ENCODE measurements around the gene KCNJ1. TPM values are rescaled to one million over a fixed set of nuclear protein-coding genes. Genes with fewer than 3 reads are reported as not detected.
A peak's percentile ranks its signal among the peaks of the same experiment; 100 is the strongest.

KCNJ1 gene
- total RNA-seq, 2 experiments from 2014 or later = not detected

- Mint-ChIP-seq H3K36me3 (no peaks in the 10 kb centered on the region), H3K27ac (no peak overlapping the region), H3K4me3 (no peak overlapping the region), H3K27me3 (peaks cover 2% of the 10 kb centered on the region), H3K4me1 (ENCODE audit: low read depth) (peaks cover 4% of the 10 kb centered on the region), H3K9me3 (no peaks in the 10 kb centered on the region)
- intact Hi-C loops (cut with micrococcal nuclease) = no loop called here
- CTCF ChIA-PET = interaction anchor here (0.7 to 5.8 kb wide), 7 partner anchors 10 to 827 kb away, joined by 3 to 38 read pairs (median 4); no protein-coding TSS in a partner anchor
- DNase-seq = no peak
- POLR2A ChIA-PET = no interaction called here
These were observed 10.9 kb downstream of the KCNJ1 start for GRCh38 chr11:128856241-128856640.

GRCh38 chr11:128854841-128855240, 12.3 kb downstream of the KCNJ1 start:
- CTCF ChIA-PET = interaction anchor here (0.9 to 1.3 kb wide), 2 partner anchors 8 to 683 kb away, joined by 3 to 4 read pairs; no protein-coding TSS in a partner anchor
- Mint-ChIP-seq H3K4me3 (no peak overlapping the region), H3K36me3 (no peaks in the 10 kb centered on the region), H3K9me3 (no peaks in the 10 kb centered on the region), H3K27me3 (no peaks in the 10 kb centered on the region), H3K4me1 (ENCODE audit: low read depth) (no peaks in the 10 kb centered on the region), H3K27ac (no peak overlapping the region)
- DNase-seq = no peak
- intact Hi-C loops (cut with micrococcal nuclease) = no loop called here
- POLR2A ChIA-PET = no interaction called here

- H3K27me3 Mint-ChIP-seq = no peaks in the 10 kb centered on the region
- no peaks in the 10 kb centered on the region for H3K4me1 Mint-ChIP-seq (ENCODE audit: low read depth)
- ChIA-PET POLR2A (interaction anchor here (0.6 kb wide), 1 partner anchor 8 kb away, joined by 3 read pairs; no protein-coding TSS in a partner anchor), CTCF (interaction anchor here (1.3 kb wide), 1 partner anchor 696 kb away, joined by 5 read pairs; no protein-coding TSS in a partner anchor)
- no peak for DNase-seq
- no peak overlapping the region for H3K4me3 Mint-ChIP-seq
- no peaks in the 10 kb centered on the region for H3K9me3 Mint-ChIP-seq
- H3K27ac Mint-ChIP-seq = no peak overlapping the region
- no peaks in the 10 kb centered on the region for H3K36me3 Mint-ChIP-seq
- intact Hi-C loops (cut with micrococcal nuclease) = no loop called here
These were observed 13.5 kb downstream of the KCNJ1 start for GRCh38 chr11:128853559-128853958.

GRCh38 chr11:128852327-128853023, 14.6 kb downstream of the KCNJ1 start:
- H3K27me3 Mint-ChIP-seq = no peaks in the 10 kb centered on the region
- ChIA-PET CTCF (interaction anchor here (1.0 to 1.3 kb wide), 3 partner anchors 681 to 695 kb away, joined by 3 to 5 read pairs (median 5); no protein-coding TSS in a partner anchor), POLR2A (no interaction called here)
- no peak overlapping the region for H3K4me3 Mint-ChIP-seq
- H3K36me3 Mint-ChIP-seq = no peaks in the 10 kb centered on the region
- DNase-seq = no peak
- no peaks in the 10 kb centered on the region for H3K9me3 Mint-ChIP-seq
- no peak overlapping the region for H3K27ac Mint-ChIP-seq
- intact Hi-C loops (cut with micrococcal nuclease) = no loop called here
- peaks cover 2% of the 10 kb centered on the region for H3K4me1 Mint-ChIP-seq (ENCODE audit: low read depth)

GRCh38 chr11:128848815-128849455, 18.2 kb downstream of the KCNJ1 start:
- no peak overlapping the region for H3K27ac Mint-ChIP-seq
- CTCF ChIA-PET = interaction anchor here (0.7 to 5.3 kb wide), 16 partner anchors 8 to 698 kb away, joined by 3 to 38 read pairs (median 5); no protein-coding TSS in a partner anchor
- no peaks in the 10 kb centered on the region for H3K27me3 Mint-ChIP-seq
- peak; percentile 82 for DNase-seq
- peaks cover 23% of the 10 kb centered on the region for H3K4me1 Mint-ChIP-seq (ENCODE audit: low read depth)
- H3K36me3 Mint-ChIP-seq = no peaks in the 10 kb centered on the region
- POLR2A ChIA-PET = no interaction called here
- H3K4me3 Mint-ChIP-seq = no peak overlapping the region
- no peaks in the 10 kb centered on the region for H3K9me3 Mint-ChIP-seq
- intact Hi-C loops (cut with micrococcal nuclease) = loop anchor here (1.0 to 5.0 kb wide), 3 partner anchors 677 to 817 kb away; no protein-coding TSS in a partner anchor

GRCh38 chr11:128846985-128847384, 20.1 kb downstream of the KCNJ1 start:
- Mint-ChIP-seq H3K9me3 (no peaks in the 10 kb centered on the region), H3K36me3 (no peaks in the 10 kb centered on the region), H3K4me3 (no peak overlapping the region), H3K27me3 (no peaks in the 10 kb centered on the region), H3K4me1 (ENCODE audit: low read depth) (peaks cover 41% of the 10 kb centered on the region), H3K27ac (no peak overlapping the region)
- ChIA-PET CTCF (interaction anchor here (1.1 to 5.3 kb wide), 9 partner anchors 8 to 688 kb away, joined by 3 to 38 read pairs (median 7); no protein-coding TSS in a partner anchor), POLR2A (no interaction called here)
- no peak for DNase-seq
- intact Hi-C loops (cut with micrococcal nuclease) = loop anchor here (5.0 kb wide), 2 partner anchors 675 to 815 kb away; no protein-coding TSS in a partner anchor

- no peak overlapping the region for H3K4me3 Mint-ChIP-seq
- no peaks in the 10 kb centered on the region for H3K27me3 Mint-ChIP-seq
- DNase-seq = peak; percentile 26
- intact Hi-C loops (cut with micrococcal nuclease) = loop anchor here (2.0 to 5.0 kb wide), 3 partner anchors 13 to 813 kb away; no protein-coding TSS in a partner anchor
- H3K27ac Mint-ChIP-seq = peak overlapping the region; percentile 47
- no peaks in the 10 kb centered on the region for H3K36me3 Mint-ChIP-seq
- peaks cover 55% of the 10 kb centered on the region for H3K4me1 Mint-ChIP-seq (ENCODE audit: low read depth)
- ChIA-PET CTCF (interaction anchor here (0.6 to 5.3 kb wide), 4 partner anchors 14 to 688 kb away, joined by 6 to 38 read pairs (median 22); no protein-coding TSS in a partner anchor), POLR2A (interaction anchor here (0.7 kb wide), 2 partner anchors 8 to 111 kb away, joined by 3 read pairs; no protein-coding TSS in a partner anchor)
- no peaks in the 10 kb centered on the region for H3K9me3 Mint-ChIP-seq
These were observed 21.7 kb downstream of the KCNJ1 start for GRCh38 chr11:128845334-128845780.

GRCh38 chr11:128843198-128843785, 23.8 kb downstream of the KCNJ1 start:
- CTCF ChIA-PET = interaction anchor here (3.2 to 5.3 kb wide), 3 partner anchors 13 to 686 kb away, joined by 19 to 38 read pairs (median 24); no protein-coding TSS in a partner anchor
- no peak overlapping the region for H3K27ac Mint-ChIP-seq
- no peaks in the 10 kb centered on the region for H3K36me3 Mint-ChIP-seq
- H3K9me3 Mint-ChIP-seq = no peaks in the 10 kb centered on the region
- intact Hi-C loops (cut with micrococcal nuclease) = no loop called here
- POLR2A ChIA-PET = no interaction called here
- no peaks in the 10 kb centered on the region for H3K27me3 Mint-ChIP-seq
- DNase-seq = no peak
- H3K4me3 Mint-ChIP-seq = no peak overlapping the region
- peaks cover 74% of the 10 kb centered on the region for H3K4me1 Mint-ChIP-seq (ENCODE audit: low read depth)

- H3K36me3 Mint-ChIP-seq = no peaks in the 10 kb centered on the region
- ChIA-PET CTCF (no interaction called here), POLR2A (no interaction called here)
- DNase-seq = no peak
- H3K4me3 Mint-ChIP-seq = no peak overlapping the region
- peaks cover 87% of the 10 kb centered on the region for H3K4me1 Mint-ChIP-seq (ENCODE audit: low read depth)
- no peaks in the 10 kb centered on the region for H3K9me3 Mint-ChIP-seq
- no peaks in the 10 kb centered on the region for H3K27me3 Mint-ChIP-seq
- no peak overlapping the region for H3K27ac Mint-ChIP-seq
- intact Hi-C loops (cut with micrococcal nuclease) = no loop called here
These were observed 25.5 kb downstream of the KCNJ1 start for GRCh38 chr11:128841461-128842072.

GRCh38 chr11:128840783-128841182, 26.3 kb downstream of the KCNJ1 start:
- ChIA-PET POLR2A (no interaction called here), CTCF (interaction anchor here (0.5 to 2.8 kb wide), 6 partner anchors 9 to 785 kb away, joined by 3 to 11 read pairs (median 5); no protein-coding TSS in a partner anchor)
- Mint-ChIP-seq H3K4me3 (no peak overlapping the region), H3K36me3 (no peaks in the 10 kb centered on the region), H3K9me3 (no peaks in the 10 kb centered on the region), H3K27ac (no peak overlapping the region), H3K4me1 (ENCODE audit: low read depth) (peaks cover 84% of the 10 kb centered on the region), H3K27me3 (no peaks in the 10 kb centered on the region)
- no peak for DNase-seq
- intact Hi-C loops (cut with micrococcal nuclease) = no loop called here

GRCh38 chr11:128840137-128840536, 27.0 kb downstream of the KCNJ1 start:
- intact Hi-C loops (cut with micrococcal nuclease) = no loop called here
- CTCF ChIA-PET = interaction anchor here (0.8 to 2.8 kb wide), 5 partner anchors 9 to 683 kb away, joined by 3 to 11 read pairs (median 4); no protein-coding TSS in a partner anchor
- Mint-ChIP-seq H3K27ac (peak overlapping the region; percentile 53), H3K4me3 (no peak overlapping the region), H3K4me1 (ENCODE audit: low read depth) (peaks cover 78% of the 10 kb centered on the region), H3K9me3 (no peaks in the 10 kb centered on the region), H3K27me3 (no peaks in the 10 kb centered on the region), H3K36me3 (no peaks in the 10 kb centered on the region)
- POLR2A ChIA-PET = interaction anchor here (0.6 kb wide), 1 partner anchor 9 kb away, joined by 3 read pairs; no protein-coding TSS in a partner anchor
- peak; percentile 23 for DNase-seq

Measured in activated CD4-positive, alpha-beta memory T cell treated with anti-CD3 and anti-CD28 coated beads for 36 hours (primary cell).